Left lobe of liver (tissue), 2 donors: Measurements from ENCODE around the gene THBS3. TPM values are rescaled to one million over a fixed set of nuclear protein-coding genes. Genes with fewer than 3 reads are reported as not detected.
"Not testable (repeated sequence)": the region's sequence is repeated elsewhere in the genome, so short reads cannot be mapped to it uniquely, and the experiment has no call there.

Experiments used
- ATAC-seq: fragments of 200-7000 bp; cut with Tn5 transposase; one replicate; pipeline ENCODE4 v1.9.1; 2020; ENCODE audit warnings: mild to moderate bottlenecking, moderate library complexity
- DNase-seq: peaks from one replicate; pipeline ENCODE4 v3.0.0-alpha.2; 2020; ENCODE audit warnings: low spot score
- total RNA-seq: library from RNA; stranded (reverse); gene quantifications from one replicate; pipeline ENCODE4 v1.2.1, GENCODE V29; 2021
- donor health status: DM: no; HTN: no; CAD: no; lungs with moderate emphysema.
- donor health status: DM: no; HTN: yes; CAD: no.

The THBS3 gene
- total RNA-seq, 1 donor from 2014 or later = 16.8 TPM

GRCh38 chr1:155164625-155165024, 43.1 kb downstream of the THBS3 start:
- ATAC-seq, DNase-seq: not testable (repeated sequence)

DNA sequence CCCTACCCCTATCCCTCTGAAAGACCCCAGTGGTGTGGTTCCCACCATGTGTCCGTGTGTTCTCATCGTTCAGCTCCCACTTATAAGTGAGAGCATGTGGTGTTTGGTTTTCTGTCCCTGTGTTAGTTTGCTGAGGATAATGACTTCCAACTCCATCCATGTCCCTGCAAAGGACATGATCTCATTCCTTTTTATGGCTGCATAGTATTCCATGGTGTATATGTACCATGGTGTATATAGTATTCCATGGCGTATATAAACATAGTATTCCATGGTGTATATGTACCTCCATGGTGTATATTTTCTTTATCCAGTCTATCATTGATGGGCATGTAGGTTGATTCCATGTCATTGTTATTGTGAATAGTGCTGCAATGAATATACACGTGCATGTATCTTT, 43.9 kb downstream of the THBS3 start:
- DNase-seq, ATAC-seq: not testable (repeated sequence)

DNA sequence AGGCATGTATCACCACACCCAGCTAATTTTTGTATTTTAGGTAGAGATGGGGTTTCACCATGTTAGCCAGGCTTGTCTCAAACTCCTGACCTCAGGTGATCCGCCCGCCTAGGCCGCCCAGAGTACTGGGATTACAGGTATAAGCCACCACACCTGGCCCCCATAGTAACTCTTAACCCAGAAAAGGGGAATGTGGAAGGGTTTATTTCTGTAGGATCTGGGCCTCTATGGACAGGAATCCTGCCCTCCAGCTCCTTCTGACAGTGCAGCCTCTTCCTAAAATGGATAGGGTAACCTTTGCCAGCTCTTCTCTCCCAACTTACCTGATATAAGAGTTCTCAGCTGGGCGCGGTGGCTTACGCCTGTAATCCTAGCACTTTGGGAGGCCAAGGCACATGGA, 45.1 kb downstream of the THBS3 start:
- ATAC-seq = not testable (repeated sequence)

GRCh38 chr1:155160128-155160527, 47.6 kb downstream of the THBS3 start:
- DNase-seq = no peak
- ATAC-seq = no peak

More for the DNA sequence above, 45.1 kb downstream of the THBS3 start:
- DNase-seq = not testable (repeated sequence)

DNA sequence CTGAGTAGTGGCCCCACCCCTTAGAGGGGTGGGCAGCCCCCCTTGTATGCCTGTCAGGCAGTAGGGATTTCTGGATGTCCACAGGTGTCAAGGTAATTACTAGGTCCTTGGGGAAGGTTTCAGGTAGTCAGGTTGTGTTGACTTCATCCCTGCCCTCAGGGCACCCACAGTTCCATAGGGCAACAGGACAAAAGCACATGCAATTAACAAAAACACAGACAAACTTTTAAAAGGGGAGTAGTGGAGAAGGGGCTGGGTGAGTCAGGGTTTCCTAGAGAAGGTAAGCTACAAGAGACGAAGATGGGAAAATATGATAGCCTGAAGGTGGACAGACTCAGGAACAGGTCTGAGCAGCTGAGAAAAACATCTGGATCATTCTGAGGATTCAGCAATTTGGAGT, 48.7 kb downstream of the THBS3 start:
- no peak for ATAC-seq
- DNase-seq = no peak

DNA sequence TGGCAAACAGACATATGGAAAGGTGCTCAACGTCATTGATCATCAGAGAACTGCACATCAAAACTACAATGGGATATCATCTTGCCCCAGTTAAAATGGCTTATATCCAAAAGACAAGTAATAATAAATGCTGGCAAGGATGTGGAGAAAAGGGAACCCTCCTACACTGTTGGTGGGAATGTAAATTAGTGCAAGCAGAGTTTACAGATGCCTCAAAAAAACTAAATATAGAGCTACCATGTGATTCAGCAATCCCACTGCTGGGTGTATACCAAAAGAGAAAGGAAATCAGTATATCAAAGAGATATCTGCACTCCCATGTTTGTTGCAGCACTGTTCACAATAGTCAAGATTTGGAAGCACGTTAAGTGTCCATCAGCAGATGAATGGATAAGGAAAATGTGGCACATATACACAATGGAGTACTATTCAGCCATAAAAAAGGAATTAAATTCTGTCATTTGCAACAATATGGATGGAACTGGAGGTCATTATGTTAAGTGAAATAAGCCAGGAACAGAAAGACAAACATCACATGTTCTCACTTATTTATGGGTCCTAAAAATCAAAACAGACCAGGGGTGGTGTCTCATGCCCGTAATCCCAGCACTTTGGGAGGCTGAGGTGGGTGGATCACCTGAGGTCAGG, 51.6 kb downstream of the THBS3 start:
- DNase-seq, ATAC-seq: not testable (repeated sequence)

Other genes with a start within 250 kb of the THBS3 start
- gene PYGO2, start 246.1 kb downstream of the THBS3 start, total RNA-seq = 10.5 TPM
- 43.0 TPM for gene SHC1, start 237.2 kb downstream of the THBS3 start, total RNA-seq
- gene CKS1B, start 233.2 kb downstream of the THBS3 start, total RNA-seq = 14.2 TPM
- gene FLAD1, start 224.6 kb downstream of the THBS3 start, total RNA-seq = 21.9 TPM
- not detected for gene LENEP, start 214.3 kb downstream of the THBS3 start, total RNA-seq
- gene ZBTB7B, start 205.1 kb downstream of the THBS3 start, total RNA-seq = 89.5 TPM
- gene DCST2, start 174.1 kb downstream of the THBS3 start, total RNA-seq = 1.4 TPM
- 0.13 TPM for gene DCST1, start 174.1 kb downstream of the THBS3 start, total RNA-seq
- 21.4 TPM for gene ADAM15, start 156.6 kb downstream of the THBS3 start, total RNA-seq
- 3.3 TPM for gene EFNA4, start 144.2 kb downstream of the THBS3 start, total RNA-seq
- gene EFNA3, start 129.1 kb downstream of the THBS3 start, total RNA-seq = 0.43 TPM
- gene EFNA1, start 80.0 kb downstream of the THBS3 start, total RNA-seq = 85.1 TPM
- gene SLC50A1, start 72.0 kb downstream of the THBS3 start, total RNA-seq = 22.4 TPM
- gene DPM3, start 67.4 kb downstream of the THBS3 start, total RNA-seq = 76.8 TPM
- gene KRTCAP2, start 34.6 kb downstream of the THBS3 start, total RNA-seq = 75.6 TPM
- 0.23 TPM for gene TRIM46, start 34.0 kb downstream of the THBS3 start, total RNA-seq
- gene MTX1, start 798 bp upstream of the THBS3 start, total RNA-seq = 22.6 TPM
- 9.6 TPM for gene ENTREP3, start 47.6 kb upstream of the THBS3 start, total RNA-seq
- gene SCAMP3, start 54.5 kb upstream of the THBS3 start, total RNA-seq = 24.9 TPM
- 22.6 TPM for gene CLK2, start 65.6 kb upstream of the THBS3 start, total RNA-seq
- 2.5 TPM for gene HCN3, start 69.6 kb upstream of the THBS3 start, total RNA-seq
- gene PKLR, start 93.5 kb upstream of the THBS3 start, total RNA-seq = 109 TPM
- gene FDPS, start 101.0 kb upstream of the THBS3 start, total RNA-seq = 266 TPM
- gene RUSC1, start 113.0 kb upstream of the THBS3 start, total RNA-seq = 8.5 TPM